Activated CD4-positive, alpha-beta memory T cell treated with anti-CD3 and anti-CD28 coated beads, Interleukin-2, amount 10 ng/mL, durations not matched to agents 7 days and 5 days (primary cell): ENCODE results near the gene SH3BP1. TPM values are rescaled to one million over a fixed set of nuclear protein-coding genes. Genes with fewer than 3 reads are reported as not detected.
"Not testable (repeated sequence)": the region's sequence is repeated elsewhere in the genome, so short reads cannot be mapped to it uniquely, and the experiment has no call there.

Experiments used
- CTCF ChIA-PET: fragments of 350-600 bp; sonication (Branson Sonifier 250); formaldehyde crosslinking; loops from one replicate; lab custom pipeline; 2021; ENCODE audit warnings: antibody characterized with exemption, inconsistent platforms; lab: Charles Lee
- POLR2A ChIA-PET: fragments of 350-600 bp; sonication (Branson Sonifier 250); formaldehyde crosslinking; loops from one replicate; lab custom pipeline; 2021; ENCODE audit warnings: antibody characterized with exemption; lab: Charles Lee
- DNase-seq: peaks from one replicate; pipeline ENCODE4 v3.0.0-alpha.2; 2020
- H3K27ac Mint-ChIP-seq: one replicate; pipeline ENCODE4 v1.8.0; 2021; ENCODE audit warnings: mild to moderate bottlenecking, mixed read lengths
- H3K27me3 Mint-ChIP-seq: one replicate; pipeline ENCODE4 v1.8.0; 2021; ENCODE audit warnings: mixed read lengths
- H3K36me3 Mint-ChIP-seq: one replicate; pipeline ENCODE4 v1.8.0; 2021; ENCODE audit warnings: low read depth, mixed read lengths
- H3K4me1 Mint-ChIP-seq: one replicate; pipeline ENCODE4 v1.8.0; 2021; ENCODE audit warnings: mixed read lengths
- H3K4me3 Mint-ChIP-seq: one replicate; pipeline ENCODE4 v1.8.0; 2021; ENCODE audit warnings: mild to moderate bottlenecking, mixed read lengths
- H3K9me3 Mint-ChIP-seq: one replicate; pipeline ENCODE4 v1.8.0; 2021; ENCODE audit warnings: mixed read lengths
- total RNA-seq, 2 experiments: library from RNA; stranded (reverse); gene quantifications; one replicate each; pipeline ENCODE4 v1.2.3, GENCODE V29; 2021

Gene SH3BP1
- total RNA-seq, 2 experiments from 2014 or later: 161 to 162 TPM

DNA sequence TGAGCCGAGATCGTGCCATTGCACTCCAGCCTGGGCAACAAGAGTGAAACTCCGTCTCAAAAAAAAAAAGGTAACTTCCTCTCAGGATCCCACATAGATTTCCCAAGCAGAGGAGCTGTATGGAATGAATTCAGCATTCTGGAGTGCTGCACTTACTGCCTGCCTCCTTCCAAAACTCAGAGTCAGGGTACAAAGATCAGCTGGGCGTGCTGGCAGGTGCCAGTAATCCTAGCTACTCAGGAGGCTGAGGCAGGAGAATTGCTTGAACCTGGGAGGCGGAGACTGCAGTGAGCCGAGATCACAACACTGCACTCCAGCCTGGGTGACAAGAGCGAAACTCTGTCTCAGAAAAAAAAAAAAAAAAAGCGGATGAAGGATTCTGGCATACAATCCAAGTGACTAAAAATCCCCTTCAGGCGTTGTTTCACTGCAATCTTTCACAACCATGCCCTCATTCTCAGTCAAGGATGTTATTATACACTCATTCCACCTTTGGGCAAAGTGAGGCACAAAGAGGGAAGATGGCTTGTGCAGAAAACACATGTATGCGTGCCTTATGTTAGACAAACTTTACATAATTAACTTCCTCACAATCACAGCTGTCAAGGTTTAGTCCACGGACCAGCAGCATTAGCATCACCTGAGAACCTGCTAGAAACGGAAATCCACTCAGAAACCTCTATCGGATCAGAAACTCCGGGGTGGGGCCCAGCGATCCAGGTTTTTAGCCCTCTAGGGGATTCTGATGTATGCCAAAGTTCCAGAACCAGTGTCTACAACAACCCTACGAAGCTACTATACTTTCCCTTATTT, 45.5 kb downstream of the SH3BP1 start:
- Mint-ChIP-seq H3K4me1 (peaks cover 37% of the 10 kb centered on the region), H3K4me3 (no peak overlapping the region), H3K36me3 (peaks cover 24% of the 10 kb centered on the region), H3K27me3 (no peaks in the 10 kb centered on the region), H3K9me3 (no peaks in the 10 kb centered on the region), H3K27ac (no peak overlapping the region)
- no peak for DNase-seq
- ChIA-PET POLR2A (interaction anchor here (1.4 to 4.6 kb wide), 7 partner anchors 9 to 75 kb away, joined by 4 to 34 read pairs (median 5); partner anchors contain the start of genes LGALS1 and TRIOBP), CTCF (interaction anchor here (8.1 to 13.4 kb wide), 3 partner anchors 23 to 77 kb away, joined by 49 to 301 read pairs (median 191); partner anchors contain the start of genes GGA1, PDXP and SH3BP1)

DNA sequence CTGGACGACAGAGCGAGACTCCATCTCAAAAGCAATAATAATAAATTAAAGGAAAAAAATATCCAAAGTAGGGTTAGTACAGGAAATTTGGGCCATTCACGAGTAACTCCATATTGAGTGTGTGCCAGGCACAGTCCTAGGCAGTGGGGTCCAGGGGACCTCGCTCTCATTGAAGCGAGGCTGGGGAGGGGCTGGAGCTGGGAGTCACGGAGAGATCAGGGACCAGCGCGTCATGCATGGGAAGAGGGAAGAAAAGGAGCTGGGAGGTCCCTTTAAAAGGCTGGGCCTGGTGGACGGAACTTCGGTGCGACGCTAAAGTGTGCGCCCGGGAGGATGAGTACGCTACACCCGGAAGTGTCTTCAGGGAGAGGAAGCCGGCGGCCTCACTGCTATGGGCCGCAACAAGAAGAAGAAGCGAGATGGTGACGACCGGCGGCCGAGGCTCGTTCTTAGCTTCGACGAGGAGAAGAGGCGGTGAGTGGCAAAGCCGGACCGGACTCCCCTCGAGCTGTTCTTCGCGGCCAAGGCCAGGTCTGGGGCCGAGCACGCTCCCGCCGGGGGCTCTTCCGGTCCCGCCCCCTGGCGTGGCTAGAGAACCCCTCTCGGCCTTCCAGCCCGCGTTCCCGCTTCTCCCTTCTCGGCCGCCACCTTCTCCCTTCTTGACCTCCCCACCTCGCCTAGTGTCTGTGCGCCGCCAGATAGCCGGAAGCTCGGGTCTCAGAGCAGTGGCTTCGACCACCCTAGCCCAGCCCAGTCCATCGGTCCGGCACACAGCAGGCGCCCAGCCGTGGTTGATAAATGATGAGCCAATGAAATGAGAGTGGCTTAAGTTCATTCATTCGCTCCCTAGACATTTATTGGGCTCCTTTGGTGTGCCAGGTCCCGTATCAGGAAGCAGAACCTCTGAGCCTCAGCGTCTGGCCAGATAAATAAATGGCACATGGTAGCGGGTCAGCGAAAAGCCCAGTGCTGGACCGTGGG, 46.8 kb downstream of the SH3BP1 start, which contains the start of gene NOL12:
Gene NOL12, plus strand, starts transcription at position 342 of the 981 bp plus-strand sequence. Its CDS starts 50 bp downstream, at position 392.
- ChIA-PET POLR2A (interaction anchor here (1.2 to 4.6 kb wide), 12 partner anchors 10 to 78 kb away, joined by 3 to 34 read pairs (median 5); partner anchors contain the start of genes GGA1, LGALS1, SH3BP1 and TRIOBP), CTCF (interaction anchor here (0.6 to 13.4 kb wide), 8 partner anchors 11 to 1017 kb away, joined by 3 to 301 read pairs (median 4); partner anchors contain the start of genes GCAT, GGA1, LGALS1 and PDXP)
- no peaks in the 10 kb centered on the region for H3K9me3 Mint-ChIP-seq
- peak; percentile 81 for DNase-seq
- peaks cover 31% of the 10 kb centered on the region for H3K36me3 Mint-ChIP-seq
- peaks cover 28% of the 10 kb centered on the region for H3K4me1 Mint-ChIP-seq
- peak within 1 kb of the TSS; percentile 93 for H3K4me3 Mint-ChIP-seq
- H3K27ac Mint-ChIP-seq: peak within 1 kb of the TSS; percentile 88
- H3K27me3 Mint-ChIP-seq: no peaks in the 10 kb centered on the region

DNA sequence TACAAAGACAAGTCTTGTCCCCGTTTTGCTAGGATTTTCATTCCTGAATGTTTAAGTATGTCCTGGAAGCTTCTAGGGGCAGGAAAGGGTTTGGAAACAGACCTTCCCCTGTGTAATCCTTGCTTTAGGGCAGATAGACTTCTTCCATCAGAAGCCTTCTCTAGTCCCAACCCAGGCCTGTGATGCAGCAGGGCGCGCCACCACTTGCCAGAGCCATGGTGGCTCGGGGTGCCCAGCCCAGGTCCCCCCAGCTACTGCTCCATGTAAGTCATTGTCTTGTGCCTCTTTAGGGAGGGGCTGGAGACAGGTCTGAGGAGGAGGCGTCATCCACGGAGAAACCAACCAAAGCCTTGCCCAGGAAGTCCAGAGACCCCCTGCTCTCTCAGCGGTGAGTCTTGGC, 50.9 kb downstream of the SH3BP1 start:
- ChIA-PET CTCF (no interaction called here), POLR2A (no interaction called here)
- no peak overlapping the region for H3K27ac Mint-ChIP-seq
- H3K27me3 Mint-ChIP-seq: no peaks in the 10 kb centered on the region
- no peak for DNase-seq
- no peaks in the 10 kb centered on the region for H3K9me3 Mint-ChIP-seq
- no peak overlapping the region for H3K4me3 Mint-ChIP-seq
- peaks cover 23% of the 10 kb centered on the region for H3K4me1 Mint-ChIP-seq
- peaks cover 46% of the 10 kb centered on the region for H3K36me3 Mint-ChIP-seq

DNA sequence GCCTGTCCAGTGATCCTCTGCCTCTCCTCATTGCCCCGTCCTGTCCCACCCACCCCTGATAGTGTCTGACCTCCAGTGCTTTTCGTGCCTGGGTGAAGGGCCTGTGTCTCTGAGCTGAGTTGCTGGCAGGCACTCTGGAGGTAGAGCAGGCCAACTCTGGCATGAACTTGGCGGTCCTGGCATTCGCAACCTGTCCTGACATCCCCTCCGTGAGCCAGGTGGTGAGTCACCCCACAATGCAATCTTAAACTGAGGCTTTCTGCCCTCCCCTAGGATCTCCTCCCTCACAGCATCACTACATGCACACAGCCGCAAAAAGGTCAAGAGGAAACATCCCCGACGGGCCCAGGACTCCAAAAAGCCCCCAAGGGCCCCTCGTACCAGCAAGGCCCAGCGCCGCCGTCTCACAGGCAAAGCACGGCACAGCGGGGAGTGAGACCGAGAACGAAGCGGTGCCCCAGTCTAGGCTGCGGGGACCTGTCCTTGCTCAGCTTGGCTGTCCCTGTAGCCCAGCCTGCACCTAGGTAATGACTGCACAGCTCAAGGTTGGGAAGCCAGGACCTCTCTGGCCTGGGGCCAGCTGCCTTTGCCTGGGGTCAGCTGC, 51.5 kb downstream of the SH3BP1 start:
- CTCF ChIA-PET: no interaction called here
- POLR2A ChIA-PET: no interaction called here
- Mint-ChIP-seq H3K27ac (no peak overlapping the region), H3K4me1 (peaks cover 24% of the 10 kb centered on the region), H3K9me3 (no peaks in the 10 kb centered on the region), H3K36me3 (peaks cover 46% of the 10 kb centered on the region), H3K4me3 (no peak overlapping the region), H3K27me3 (no peaks in the 10 kb centered on the region)
- DNase-seq: no peak

DNA sequence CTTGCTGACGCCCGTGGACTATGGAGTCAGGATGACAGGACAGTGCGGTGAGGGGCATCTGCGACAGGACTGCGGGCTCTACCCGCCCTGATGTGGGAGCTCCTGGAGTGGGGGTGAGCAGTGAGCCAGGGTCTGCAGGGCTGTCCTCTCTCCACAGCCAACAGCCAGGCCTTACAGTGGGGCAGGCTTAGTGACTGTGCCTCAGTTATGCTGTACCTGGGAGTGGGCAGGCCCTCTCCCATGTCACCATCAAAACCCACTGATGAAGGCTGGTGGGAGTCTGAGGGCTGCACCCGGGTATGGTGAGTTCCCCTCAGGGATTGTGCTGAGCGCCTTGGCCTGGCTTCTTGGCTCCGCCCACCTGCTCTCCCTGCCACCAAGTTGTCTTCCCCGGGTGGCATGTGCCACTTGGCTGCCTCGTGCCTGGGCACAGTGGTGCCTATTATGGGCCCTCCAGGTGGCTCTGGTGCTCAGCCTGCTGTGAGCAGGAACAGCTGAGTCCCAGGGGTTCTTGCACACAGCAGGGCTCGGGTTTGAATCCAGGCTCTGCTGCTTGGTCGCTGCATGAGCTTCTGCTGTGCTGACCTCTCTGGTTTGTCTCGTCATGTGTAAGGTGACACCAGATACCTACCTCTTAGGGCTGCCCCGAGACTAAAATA, 53.3 kb downstream of the SH3BP1 start:
- peaks cover 37% of the 10 kb centered on the region for H3K36me3 Mint-ChIP-seq
- POLR2A ChIA-PET: interaction anchor here (0.6 kb wide), 1 partner anchor 51 kb away, joined by 3 read pairs; no protein-coding TSS in a partner anchor
- peaks cover 20% of the 10 kb centered on the region for H3K4me1 Mint-ChIP-seq
- CTCF ChIA-PET: interaction anchor here (1.2 kb wide), 1 partner anchor 49 kb away, joined by 3 read pairs; no protein-coding TSS in a partner anchor
- no peaks in the 10 kb centered on the region for H3K9me3 Mint-ChIP-seq
- no peak overlapping the region for H3K4me3 Mint-ChIP-seq
- H3K27me3 Mint-ChIP-seq: no peaks in the 10 kb centered on the region
- no peak overlapping the region for H3K27ac Mint-ChIP-seq
- no peak for DNase-seq

DNA sequence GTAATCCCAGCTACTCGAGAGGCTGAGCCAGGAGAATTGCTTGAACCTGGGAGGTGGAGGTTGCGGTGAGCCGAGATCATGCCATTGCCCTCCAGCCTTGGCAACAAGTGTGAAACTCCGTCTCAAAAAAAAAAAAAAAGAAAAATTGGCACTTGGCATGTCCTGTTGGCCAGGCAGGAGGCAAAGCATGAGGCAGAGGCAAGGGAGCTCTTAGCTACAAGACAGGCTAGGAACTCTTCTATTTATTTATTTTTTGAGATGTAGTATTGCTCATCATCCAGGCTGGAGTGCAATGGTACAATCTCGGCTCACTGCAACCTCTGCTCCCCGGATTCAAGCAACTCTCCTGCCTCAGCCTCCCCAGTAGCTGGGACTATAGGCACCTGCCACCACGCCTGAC, 54.7 kb downstream of the SH3BP1 start:
- H3K4me3 Mint-ChIP-seq, H3K27me3 Mint-ChIP-seq, H3K27ac Mint-ChIP-seq, H3K9me3 Mint-ChIP-seq, DNase-seq: not testable (repeated sequence)
- ChIA-PET POLR2A (interaction anchor here (3.8 kb wide), 1 partner anchor 8 kb away, joined by 17 read pairs; the partner anchor contains the start of gene NOL12), CTCF (interaction anchor here (1.1 kb wide), 1 partner anchor 51 kb away, joined by 8 read pairs; no protein-coding TSS in a partner anchor)
- peaks cover 11% of the 10 kb centered on the region for H3K4me1 Mint-ChIP-seq
- H3K36me3 Mint-ChIP-seq: peaks cover 28% of the 10 kb centered on the region

DNA sequence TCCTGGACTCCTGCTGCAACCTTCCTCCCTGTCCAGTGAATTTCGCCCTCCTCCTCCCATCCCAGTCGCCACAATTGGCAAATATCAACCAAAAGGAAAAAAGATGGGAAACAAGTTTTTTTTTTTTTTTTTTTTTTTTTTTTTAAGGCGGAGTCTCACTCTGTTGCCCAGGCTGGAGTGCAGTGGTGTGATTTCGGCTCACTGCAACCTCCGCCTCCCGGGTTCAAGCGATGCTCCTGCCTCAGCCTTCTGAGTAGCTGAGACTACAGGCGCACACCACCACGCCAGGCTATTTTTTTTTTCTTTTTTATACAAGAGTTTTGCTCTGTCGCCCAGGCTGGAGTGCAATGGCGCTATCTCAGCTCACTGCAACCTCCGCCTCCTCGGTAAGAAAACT, 56.8 kb downstream of the SH3BP1 start:
- CTCF ChIA-PET: interaction anchor here (0.9 to 2.0 kb wide), 3 partner anchors 14 to 53 kb away, joined by 3 to 10 read pairs (median 5); partner anchors contain the start of gene PDXP
- H3K4me3 Mint-ChIP-seq: peak overlapping the region; percentile 50
- DNase-seq, H3K9me3 Mint-ChIP-seq, H3K27me3 Mint-ChIP-seq, H3K27ac Mint-ChIP-seq: not testable (repeated sequence)
- H3K4me1 Mint-ChIP-seq: peaks cover 11% of the 10 kb centered on the region
- POLR2A ChIA-PET: interaction anchor here (1.2 to 3.8 kb wide), 3 partner anchors 10 to 112 kb away, joined by 3 to 17 read pairs (median 3); partner anchors contain the start of genes GCAT, LGALS1 and NOL12
- peaks cover 16% of the 10 kb centered on the region for H3K36me3 Mint-ChIP-seq

DNA sequence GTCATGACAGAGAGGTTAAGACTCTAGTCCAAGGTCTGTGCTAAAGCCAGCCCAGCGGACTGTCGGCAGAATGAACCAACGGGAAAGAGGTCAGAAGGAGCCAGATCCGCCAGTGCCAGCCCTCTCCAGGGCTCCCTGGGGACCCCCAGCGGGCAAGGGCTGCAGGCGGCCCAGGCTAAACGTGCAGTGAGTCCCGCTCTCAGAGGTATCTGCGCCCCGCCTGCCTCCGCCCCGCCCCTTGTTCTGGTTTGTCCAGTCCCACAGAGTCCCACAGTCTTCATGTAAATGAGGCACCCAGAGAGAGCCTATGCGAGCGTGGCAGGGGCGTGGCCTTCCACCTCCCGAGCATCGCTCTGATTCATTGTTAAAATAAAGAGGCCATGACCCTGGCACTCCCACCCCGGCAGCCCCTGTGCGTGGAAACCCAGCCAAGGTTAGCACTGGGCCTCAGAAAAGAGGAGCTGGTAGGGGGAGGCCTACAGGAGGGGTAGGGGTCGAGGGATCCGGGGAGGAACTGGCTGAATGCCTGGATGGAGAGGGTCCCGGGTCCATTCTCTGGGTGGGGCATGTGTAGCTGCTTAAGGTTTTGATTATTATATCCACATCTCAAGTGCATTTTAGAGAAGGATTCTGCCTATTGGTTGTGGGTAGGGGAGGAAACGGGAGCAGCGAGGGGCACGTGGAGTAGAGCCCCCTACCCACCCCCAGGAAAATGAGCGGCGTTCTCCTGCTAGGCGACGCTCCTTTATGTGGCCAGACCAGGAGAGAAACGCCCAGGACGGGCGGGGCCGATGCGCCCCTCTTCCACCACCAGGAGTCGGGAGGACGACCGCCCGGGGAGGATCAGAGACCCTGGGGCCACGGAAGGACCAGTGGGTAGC, 57.4 kb downstream of the SH3BP1 start, which contains the start of gene TRIOBP:
Gene TRIOBP, plus strand, starts transcription at position 392 of the 881 bp plus-strand sequence. CDS start 4,318 bp downstream, outside the sequence.
- peak within 1 kb of the TSS; percentile 50 for H3K4me3 Mint-ChIP-seq
- H3K4me1 Mint-ChIP-seq: peaks cover 11% of the 10 kb centered on the region
- no peaks in the 10 kb centered on the region for H3K9me3 Mint-ChIP-seq
- peak; percentile 87 for DNase-seq
- H3K27ac Mint-ChIP-seq: no peak within 1 kb of the TSS
- H3K27me3 Mint-ChIP-seq: no peaks in the 10 kb centered on the region
- ChIA-PET CTCF (interaction anchor here (0.9 to 2.0 kb wide), 4 partner anchors 15 to 54 kb away, joined by 3 to 10 read pairs (median 6); partner anchors contain the start of gene PDXP), POLR2A (interaction anchor here (3.8 kb wide), 1 partner anchor 11 kb away, joined by 17 read pairs; the partner anchor contains the start of gene NOL12)
- peaks cover 12% of the 10 kb centered on the region for H3K36me3 Mint-ChIP-seq

DNA sequence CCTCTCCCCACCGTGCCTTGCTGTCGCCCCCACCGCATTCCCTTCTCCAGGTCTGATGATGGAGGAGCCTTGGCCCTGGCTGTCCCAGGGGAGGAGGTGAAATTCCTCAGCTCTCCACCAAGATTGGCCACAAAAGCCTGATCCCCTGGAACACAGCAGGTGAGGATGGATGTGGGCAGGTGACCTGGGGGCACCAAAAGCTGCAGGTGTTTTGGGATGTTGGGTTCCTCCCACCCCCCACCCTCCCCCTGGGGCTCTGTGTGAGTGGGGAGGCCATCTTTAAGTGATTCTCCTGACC, 58.0 kb downstream of the SH3BP1 start:
- no peaks in the 10 kb centered on the region for H3K27me3 Mint-ChIP-seq
- H3K4me1 Mint-ChIP-seq: peaks cover 11% of the 10 kb centered on the region
- no peak overlapping the region for H3K4me3 Mint-ChIP-seq
- CTCF ChIA-PET: interaction anchor here (1.1 kb wide), 1 partner anchor 54 kb away, joined by 6 read pairs; no protein-coding TSS in a partner anchor
- POLR2A ChIA-PET: interaction anchor here (3.8 kb wide), 1 partner anchor 11 kb away, joined by 17 read pairs; the partner anchor contains the start of gene NOL12
- H3K9me3 Mint-ChIP-seq: no peaks in the 10 kb centered on the region
- peaks cover 9% of the 10 kb centered on the region for H3K36me3 Mint-ChIP-seq
- no peak overlapping the region for H3K27ac Mint-ChIP-seq
- DNase-seq: no peak

DNA sequence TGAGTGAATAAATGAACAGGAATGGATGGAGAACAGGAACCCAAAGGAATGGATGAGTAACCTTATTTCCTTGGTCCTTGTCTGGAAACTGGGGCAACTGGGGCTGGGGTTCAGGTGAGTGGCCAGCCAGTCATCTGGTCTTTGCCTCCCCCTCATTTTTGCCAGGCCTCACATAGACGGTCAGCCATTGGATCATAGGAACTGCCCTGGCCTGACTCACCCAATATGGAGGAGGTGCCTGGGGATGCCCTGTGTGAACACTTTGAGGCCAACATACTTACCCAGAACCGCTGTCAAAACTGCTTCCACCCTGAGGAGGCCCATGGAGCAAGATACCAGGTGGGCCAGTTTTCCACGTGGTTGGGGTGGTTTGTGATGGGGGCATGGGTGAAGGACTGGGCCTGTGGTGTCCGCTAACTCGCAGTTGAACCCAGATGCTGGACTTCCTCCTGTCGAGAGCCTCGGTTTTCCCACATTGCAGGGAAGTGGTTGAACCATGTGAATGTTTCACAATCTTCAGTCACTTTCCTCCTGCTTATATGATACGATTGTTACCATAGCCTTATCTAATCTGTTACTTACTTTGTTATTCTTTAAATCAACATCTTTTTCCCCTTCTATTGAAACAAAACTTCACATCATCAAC, 61.8 kb downstream of the SH3BP1 start:
- CTCF ChIA-PET: no interaction called here
- Mint-ChIP-seq H3K27me3 (no peaks in the 10 kb centered on the region), H3K9me3 (no peaks in the 10 kb centered on the region), H3K27ac (no peak overlapping the region), H3K36me3 (no peaks in the 10 kb centered on the region), H3K4me3 (no peak overlapping the region), H3K4me1 (peaks cover 7% of the 10 kb centered on the region)
- POLR2A ChIA-PET: no interaction called here
- DNase-seq: no peak
